ENCODE data around the gene DLGAP1.

DLGAP1 gene

DNA sequence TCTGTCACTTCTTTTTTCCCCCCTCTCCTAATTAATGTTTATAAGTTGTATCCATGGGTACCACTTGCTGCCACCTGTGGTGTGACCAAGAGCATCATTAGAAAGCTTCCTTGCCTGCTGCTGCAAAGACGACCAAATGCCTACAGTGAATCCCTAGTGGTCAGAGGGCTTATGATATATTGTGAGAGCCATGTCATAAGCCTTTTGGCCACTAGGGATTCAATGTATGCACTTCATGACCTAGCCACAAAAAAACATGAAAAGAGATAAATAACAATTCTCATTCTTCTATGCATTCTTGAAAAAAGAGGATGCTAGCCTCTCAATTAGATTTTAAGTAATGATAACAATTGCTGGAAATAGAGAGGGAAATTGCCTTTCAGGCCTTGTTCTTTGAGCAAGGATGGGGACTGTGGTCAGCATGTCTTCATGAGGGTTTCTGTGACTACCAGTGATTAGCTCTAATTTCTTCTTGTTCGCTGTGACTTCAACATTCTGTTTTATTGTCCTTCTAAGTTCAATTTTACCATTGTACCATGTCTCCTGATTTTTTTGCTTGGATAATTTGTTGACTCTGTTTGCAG lies 569.8 kb downstream of the DLGAP1 start:
- H3K36me3 Mint-ChIP-seq = no peaks in the 10 kb centered on the region
- peaks cover 5% of the 10 kb centered on the region for H3K27me3 Mint-ChIP-seq
- H3K9me3 Mint-ChIP-seq (ENCODE audit: low read depth) = no peaks in the 10 kb centered on the region
- no peak overlapping the region for H3K27ac Mint-ChIP-seq
- no peaks in the 10 kb centered on the region for H3K4me1 Mint-ChIP-seq (ENCODE audit: low read depth)
- no peak overlapping the region for H3K4me3 Mint-ChIP-seq

DNA sequence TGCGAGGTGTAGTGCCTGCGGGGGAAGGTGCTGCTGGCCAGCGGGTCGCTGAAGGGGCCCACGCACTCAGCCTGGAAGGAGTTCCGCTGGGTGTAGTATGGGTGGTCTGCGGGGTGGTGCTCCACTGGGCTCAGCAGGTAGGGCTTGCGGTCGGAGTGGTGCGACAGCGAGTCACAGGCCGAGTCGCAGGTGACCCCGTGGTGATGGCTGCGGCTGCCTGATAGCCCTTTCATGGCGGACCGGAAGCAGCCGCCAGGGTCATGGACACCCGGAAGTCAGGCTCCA lies 575.3 kb downstream of the DLGAP1 start:
- Mint-ChIP-seq H3K36me3 (no peaks in the 10 kb centered on the region), H3K27me3 (peaks cover 4% of the 10 kb centered on the region), H3K27ac (no peak overlapping the region), H3K9me3 (ENCODE audit: low read depth) (no peaks in the 10 kb centered on the region), H3K4me1 (ENCODE audit: low read depth) (no peaks in the 10 kb centered on the region), H3K4me3 (no peak overlapping the region)

- Mint-ChIP-seq H3K27me3 (peaks cover 4% of the 10 kb centered on the region), H3K27ac (no peak overlapping the region), H3K4me1 (ENCODE audit: low read depth) (no peaks in the 10 kb centered on the region), H3K36me3 (no peaks in the 10 kb centered on the region), H3K9me3 (ENCODE audit: low read depth) (no peaks in the 10 kb centered on the region), H3K4me3 (no peak overlapping the region)
Measured at GRCh38 chr18:3879114-3879835, 575.8 kb downstream of the DLGAP1 start.

GRCh38 chr18:3878401-3878800 lies 576.7 kb downstream of the DLGAP1 start:
- peaks cover 8% of the 10 kb centered on the region for H3K27me3 Mint-ChIP-seq
- peaks cover 2% of the 10 kb centered on the region for H3K4me1 Mint-ChIP-seq (ENCODE audit: low read depth)
- no peak overlapping the region for H3K4me3 Mint-ChIP-seq
- no peaks in the 10 kb centered on the region for H3K9me3 Mint-ChIP-seq (ENCODE audit: low read depth)
- H3K27ac Mint-ChIP-seq = no peak overlapping the region
- no peaks in the 10 kb centered on the region for H3K36me3 Mint-ChIP-seq

GRCh38 chr18:3877678-3878077 lies 577.4 kb downstream of the DLGAP1 start:
- no peaks in the 10 kb centered on the region for H3K9me3 Mint-ChIP-seq (ENCODE audit: low read depth)
- no peak overlapping the region for H3K27ac Mint-ChIP-seq
- peaks cover 2% of the 10 kb centered on the region for H3K4me1 Mint-ChIP-seq (ENCODE audit: low read depth)
- peaks cover 8% of the 10 kb centered on the region for H3K27me3 Mint-ChIP-seq
- no peak overlapping the region for H3K4me3 Mint-ChIP-seq
- H3K36me3 Mint-ChIP-seq = no peaks in the 10 kb centered on the region

DNA sequence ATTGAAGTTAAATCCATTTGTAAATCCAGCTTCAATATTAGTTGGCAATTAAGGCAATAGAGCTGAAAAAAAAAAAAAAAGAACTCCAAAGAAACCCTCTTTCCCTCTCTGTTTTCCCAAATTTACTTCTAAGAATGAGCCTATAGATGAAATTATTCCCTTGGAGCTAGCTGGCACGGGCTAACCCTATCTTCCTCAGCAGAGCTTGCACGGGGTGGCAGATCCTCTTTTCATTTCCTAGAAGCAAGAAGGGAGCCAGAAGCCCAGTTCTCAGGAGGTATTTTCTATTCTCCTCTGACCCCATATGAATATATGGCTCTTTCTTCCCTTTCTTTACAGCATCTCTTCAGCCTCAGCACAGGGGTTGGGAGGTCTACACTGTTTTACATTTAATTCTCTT lies 579.1 kb downstream of the DLGAP1 start:
- Mint-ChIP-seq H3K36me3 (no peaks in the 10 kb centered on the region), H3K4me1 (ENCODE audit: low read depth) (peaks cover 2% of the 10 kb centered on the region), H3K27ac (no peak overlapping the region), H3K4me3 (no peak overlapping the region), H3K9me3 (ENCODE audit: low read depth) (no peaks in the 10 kb centered on the region), H3K27me3 (peaks cover 15% of the 10 kb centered on the region)

DNA sequence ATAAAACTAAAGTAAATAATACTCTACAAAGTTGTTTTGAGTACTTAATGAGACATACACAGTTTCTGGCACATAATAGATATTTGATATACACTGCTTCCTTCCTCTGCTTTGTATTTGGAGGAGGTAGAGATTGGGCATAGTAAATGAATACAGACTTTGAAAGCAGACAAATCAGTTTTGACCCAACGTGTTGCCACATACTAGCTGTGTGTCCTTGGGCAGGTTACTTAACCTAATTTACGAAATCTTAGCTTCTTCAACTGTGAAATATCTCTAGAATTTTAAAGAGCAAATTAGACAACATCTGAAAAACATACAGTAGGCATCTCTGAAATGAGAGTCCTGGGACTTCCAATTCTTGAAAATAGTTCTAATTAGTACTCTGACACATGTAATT lies 579.7 kb downstream of the DLGAP1 start:
- no peaks in the 10 kb centered on the region for H3K9me3 Mint-ChIP-seq (ENCODE audit: low read depth)
- no peak overlapping the region for H3K27ac Mint-ChIP-seq
- peaks cover 18% of the 10 kb centered on the region for H3K27me3 Mint-ChIP-seq
- no peak overlapping the region for H3K4me3 Mint-ChIP-seq
- no peaks in the 10 kb centered on the region for H3K36me3 Mint-ChIP-seq
- peaks cover 2% of the 10 kb centered on the region for H3K4me1 Mint-ChIP-seq (ENCODE audit: low read depth)

- Mint-ChIP-seq H3K4me3 (no peak overlapping the region), H3K4me1 (ENCODE audit: low read depth) (peaks cover 2% of the 10 kb centered on the region), H3K27ac (no peak overlapping the region), H3K9me3 (ENCODE audit: low read depth) (no peaks in the 10 kb centered on the region), H3K36me3 (no peaks in the 10 kb centered on the region), H3K27me3 (peaks cover 18% of the 10 kb centered on the region)
Measured at GRCh38 chr18:3874581-3874980, 580.5 kb downstream of the DLGAP1 start.

- H3K36me3 Mint-ChIP-seq = no peaks in the 10 kb centered on the region
- H3K27ac Mint-ChIP-seq = no peak overlapping the region
- peaks cover 18% of the 10 kb centered on the region for H3K27me3 Mint-ChIP-seq
Measured at GRCh38 chr18:3874125-3874524, 581.0 kb downstream of the DLGAP1 start.

GRCh38 chr18:3873698-3874097 lies 581.4 kb downstream of the DLGAP1 start:
- no peak overlapping the region for H3K4me3 Mint-ChIP-seq
- no peaks in the 10 kb centered on the region for H3K9me3 Mint-ChIP-seq (ENCODE audit: low read depth)
- H3K4me1 Mint-ChIP-seq (ENCODE audit: low read depth) = peaks cover 2% of the 10 kb centered on the region
- peaks cover 18% of the 10 kb centered on the region for H3K27me3 Mint-ChIP-seq
- H3K36me3 Mint-ChIP-seq = no peaks in the 10 kb centered on the region
- H3K27ac Mint-ChIP-seq = no peak overlapping the region

More at GRCh38 chr18:3874125-3874524, 581.0 kb downstream of the DLGAP1 start:
- Mint-ChIP-seq H3K9me3 (ENCODE audit: low read depth) (no peaks in the 10 kb centered on the region), H3K4me3 (no peak overlapping the region), H3K4me1 (ENCODE audit: low read depth) (peaks cover 2% of the 10 kb centered on the region)

- H3K9me3 Mint-ChIP-seq (ENCODE audit: low read depth) = no peaks in the 10 kb centered on the region
- no peaks in the 10 kb centered on the region for H3K36me3 Mint-ChIP-seq
- peaks cover 16% of the 10 kb centered on the region for H3K27me3 Mint-ChIP-seq
- H3K4me1 Mint-ChIP-seq (ENCODE audit: low read depth) = peaks cover 2% of the 10 kb centered on the region
- no peak overlapping the region for H3K27ac Mint-ChIP-seq
- H3K4me3 Mint-ChIP-seq = no peak overlapping the region
Measured at GRCh38 chr18:3873211-3873610, 581.9 kb downstream of the DLGAP1 start.

DNA sequence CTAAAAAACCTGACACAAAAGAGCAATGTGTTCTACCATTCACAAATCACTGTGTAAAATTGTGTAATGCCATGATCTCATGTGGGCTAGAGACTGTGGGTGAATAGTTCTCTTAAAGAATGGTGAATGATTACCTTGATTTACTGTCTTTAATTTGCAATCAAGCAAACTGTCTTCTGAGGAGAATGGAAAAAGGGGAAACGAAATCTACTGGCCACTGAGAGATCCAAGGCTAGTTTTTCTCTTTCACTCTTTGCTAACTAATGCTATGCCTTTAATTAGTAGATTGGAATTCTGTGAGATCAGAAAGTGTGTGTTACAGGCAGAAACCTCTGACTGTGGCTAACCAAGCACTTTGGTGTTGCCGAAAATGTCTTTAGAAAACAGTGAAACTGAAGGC lies 582.5 kb downstream of the DLGAP1 start:
- H3K9me3 Mint-ChIP-seq (ENCODE audit: low read depth) = no peaks in the 10 kb centered on the region
- peaks cover 2% of the 10 kb centered on the region for H3K4me1 Mint-ChIP-seq (ENCODE audit: low read depth)
- H3K4me3 Mint-ChIP-seq = no peak overlapping the region
- H3K27ac Mint-ChIP-seq = no peak overlapping the region
- H3K36me3 Mint-ChIP-seq = no peaks in the 10 kb centered on the region
- peaks cover 16% of the 10 kb centered on the region for H3K27me3 Mint-ChIP-seq

DNA sequence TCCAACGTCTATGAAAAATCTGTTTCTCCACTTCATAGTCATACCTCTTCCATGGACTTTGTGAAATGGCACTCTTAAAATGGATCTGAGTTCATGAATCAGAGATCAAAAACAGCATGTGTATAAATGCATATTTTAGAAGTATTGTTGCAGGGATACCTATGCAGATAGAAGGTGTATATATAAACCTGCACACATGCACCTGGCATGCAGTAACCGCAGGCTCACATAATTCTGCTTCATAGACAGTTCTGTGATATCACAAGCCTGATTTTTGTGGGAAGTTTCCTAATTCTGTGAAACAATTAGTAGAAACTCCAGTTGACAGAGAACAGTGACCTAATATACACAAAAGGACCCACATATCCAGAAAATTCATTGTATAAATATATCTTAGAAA lies 583.4 kb downstream of the DLGAP1 start:
- no peaks in the 10 kb centered on the region for H3K36me3 Mint-ChIP-seq
- H3K4me1 Mint-ChIP-seq (ENCODE audit: low read depth) = peaks cover 2% of the 10 kb centered on the region
- H3K4me3 Mint-ChIP-seq = no peak overlapping the region
- H3K9me3 Mint-ChIP-seq (ENCODE audit: low read depth) = no peaks in the 10 kb centered on the region
- H3K27me3 Mint-ChIP-seq = peaks cover 16% of the 10 kb centered on the region
- H3K27ac Mint-ChIP-seq = no peak overlapping the region

- no peak overlapping the region for H3K27ac Mint-ChIP-seq
- no peaks in the 10 kb centered on the region for H3K9me3 Mint-ChIP-seq (ENCODE audit: low read depth)
- H3K36me3 Mint-ChIP-seq = no peaks in the 10 kb centered on the region
- H3K4me1 Mint-ChIP-seq (ENCODE audit: low read depth) = peaks cover 2% of the 10 kb centered on the region
- peaks cover 16% of the 10 kb centered on the region for H3K27me3 Mint-ChIP-seq
- no peak overlapping the region for H3K4me3 Mint-ChIP-seq
Measured at GRCh38 chr18:3870914-3871313, 584.2 kb downstream of the DLGAP1 start.

DNA sequence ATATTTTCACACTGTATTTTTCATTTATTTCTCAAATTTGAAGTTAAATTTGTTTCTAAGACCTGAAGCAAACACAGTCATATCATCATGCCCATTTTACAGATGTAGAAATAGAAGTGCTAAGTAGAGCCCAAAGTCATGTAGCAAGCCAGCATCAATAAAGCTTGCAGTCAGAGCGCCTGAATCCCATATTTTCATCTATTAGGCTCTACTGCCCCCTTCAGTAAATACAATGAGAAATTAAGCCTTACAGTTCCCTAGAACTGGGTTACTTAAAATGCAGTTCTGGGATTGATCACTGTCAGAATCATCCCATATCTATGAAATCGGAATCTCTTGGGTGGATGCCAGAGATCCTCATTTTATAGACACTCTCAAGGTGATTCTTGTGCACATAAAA lies 585.3 kb downstream of the DLGAP1 start:
- no peaks in the 10 kb centered on the region for H3K36me3 Mint-ChIP-seq
- H3K4me3 Mint-ChIP-seq = no peak overlapping the region
- peaks cover 2% of the 10 kb centered on the region for H3K4me1 Mint-ChIP-seq (ENCODE audit: low read depth)

GRCh38 chr18:3867864-3868311 lies 587.2 kb downstream of the DLGAP1 start:
- Mint-ChIP-seq H3K4me3 (no peak overlapping the region), H3K36me3 (no peaks in the 10 kb centered on the region), H3K27ac (no peak overlapping the region), H3K27me3 (peaks cover 13% of the 10 kb centered on the region), H3K9me3 (ENCODE audit: low read depth) (no peaks in the 10 kb centered on the region), H3K4me1 (ENCODE audit: low read depth) (no peaks in the 10 kb centered on the region)

More for the DNA sequence above, 585.3 kb downstream of the DLGAP1 start:
- H3K27me3 Mint-ChIP-seq = peaks cover 16% of the 10 kb centered on the region
- H3K9me3 Mint-ChIP-seq (ENCODE audit: low read depth) = no peaks in the 10 kb centered on the region
- H3K27ac Mint-ChIP-seq = no peak overlapping the region
